SJCRH30 (cell line): ENCODE measurements around the gene STXBP5. TPM values are rescaled to one million over a fixed set of nuclear protein-coding genes. Genes with fewer than 3 reads are reported as not detected.

Experiments
- DNase-seq, 2 experiments: peaks; one replicate each; pipeline ENCODE4 v3.0.0-alpha.2; 2015 to 2020
- H3K27ac ChIP-seq: fragments of 250-450 bp; sonication (Bioruptor Pico); 2 replicates; pipeline ENCODE4 v1.5.1; 2020; ENCODE audit warnings: mild to moderate bottlenecking, moderate library complexity
- H3K27me3 ChIP-seq: fragments of 250-450 bp; sonication (Bioruptor Pico); 2 replicates; pipeline ENCODE4 v1.5.1; 2020; ENCODE audit warnings: mild to moderate bottlenecking, moderate library complexity
- H3K36me3 ChIP-seq: fragments of 250-450 bp; sonication (Bioruptor Pico); 2 replicates; pipeline ENCODE4 v1.5.1; 2020; ENCODE audit warnings: mild to moderate bottlenecking, moderate library complexity
- H3K4me1 ChIP-seq: fragments of 250-450 bp; sonication (Bioruptor Pico); 2 replicates; pipeline ENCODE4 v1.5.1; 2020; ENCODE audit warnings: mild to moderate bottlenecking, moderate library complexity
- H3K4me3 ChIP-seq: fragments of 250-450 bp; sonication (Bioruptor Pico); 2 replicates; pipeline ENCODE4 v1.5.1; 2020; ENCODE audit warnings: mild to moderate bottlenecking, moderate library complexity
- H3K9me3 ChIP-seq: fragments of 250-450 bp; sonication (Bioruptor Pico); replicated peaks from 2 replicates; pipeline ENCODE4 v1.5.1; 2020; ENCODE audit warnings: mild to moderate bottlenecking, moderate library complexity
- total RNA-seq: library from RNA; depleted of rRNA; stranded (reverse); fragments of >200 nt; shearing (Covaris generic); gene quantifications from 2 replicates; pipeline ENCODE4 v1.2.3, GENCODE V29; 2014

The STXBP5 gene
- total RNA-seq, 1 experiment from 2014 or later: 33.4 TPM

DNA sequence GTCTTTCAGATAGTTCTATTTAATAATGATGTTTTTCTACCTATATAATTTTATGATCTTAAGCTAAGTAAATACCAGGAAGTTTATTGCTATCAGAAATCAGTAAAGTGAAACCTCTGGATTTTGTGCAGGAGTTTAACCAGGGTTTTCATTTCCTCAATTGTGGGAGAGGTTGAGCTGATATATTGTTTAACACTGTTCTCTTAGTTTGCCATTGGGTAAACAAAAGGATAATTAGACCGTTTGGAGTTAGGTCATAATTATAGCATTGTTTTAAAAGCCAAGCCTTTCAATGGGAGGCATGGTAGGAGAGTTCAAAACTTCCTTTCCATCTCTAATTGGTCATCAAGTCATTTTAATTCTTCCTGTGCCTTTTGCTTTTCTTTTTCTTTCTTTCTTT lies 58.7 kb downstream of the STXBP5 start:
- Histone ChIP-seq H3K27me3 (no peaks in the 10 kb centered on the region), H3K9me3 (no peaks in the 10 kb centered on the region), H3K27ac (no peak overlapping the region), H3K36me3 (peaks cover 51% of the 10 kb centered on the region), H3K4me1 (no peaks in the 10 kb centered on the region), H3K4me3 (no peak overlapping the region)
- no peak for DNase-seq

DNA sequence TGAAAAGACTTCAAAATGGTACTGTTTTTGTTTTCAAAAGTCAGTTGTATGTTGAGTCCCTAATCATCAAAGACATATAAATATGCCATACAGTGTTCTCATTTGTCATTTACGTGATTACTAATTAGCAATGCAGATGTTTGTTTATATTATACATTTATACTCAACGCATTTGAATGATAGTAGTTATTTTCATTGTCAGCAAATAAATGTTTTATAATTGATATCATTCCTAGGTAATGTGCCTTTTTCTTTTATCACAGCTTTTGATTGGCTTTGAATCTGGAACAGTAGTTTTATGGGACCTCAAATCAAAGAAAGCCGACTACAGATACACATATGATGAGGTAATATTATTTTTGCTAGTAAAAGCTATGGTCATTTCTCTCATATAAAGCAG lies 62.6 kb downstream of the STXBP5 start:
- no peak for DNase-seq
- no peaks in the 10 kb centered on the region for H3K27me3 ChIP-seq

DNA sequence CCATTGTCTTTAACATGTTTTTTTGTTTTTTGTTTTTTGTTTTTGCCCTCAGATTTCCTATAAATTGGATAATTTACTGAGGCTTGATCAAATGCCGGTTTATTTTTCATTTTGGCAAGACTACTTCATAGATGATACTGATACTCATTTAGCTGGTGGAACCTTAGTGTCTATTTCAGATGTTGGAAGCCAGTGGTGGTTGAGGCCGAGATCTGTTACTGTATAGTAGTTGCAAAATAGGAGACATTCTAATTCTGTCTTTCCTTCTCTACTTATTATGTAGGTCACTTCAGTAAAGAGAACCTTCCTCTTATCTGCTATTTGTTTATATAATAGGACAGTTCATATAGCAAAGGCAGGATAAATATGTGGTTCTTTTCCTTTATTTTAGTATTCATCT lies 63.4 kb downstream of the STXBP5 start:
- no peaks in the 10 kb centered on the region for H3K4me1 ChIP-seq
- no peaks in the 10 kb centered on the region for H3K27me3 ChIP-seq
- DNase-seq: no peak
- H3K9me3 ChIP-seq: no peaks in the 10 kb centered on the region
- peaks cover 50% of the 10 kb centered on the region for H3K36me3 ChIP-seq
- no peak overlapping the region for H3K4me3 ChIP-seq
- H3K27ac ChIP-seq: no peak overlapping the region

More for the DNA sequence above, 62.6 kb downstream of the STXBP5 start:
- no peak overlapping the region for H3K27ac ChIP-seq
- no peaks in the 10 kb centered on the region for H3K9me3 ChIP-seq
- no peak overlapping the region for H3K4me3 ChIP-seq
- peaks cover 53% of the 10 kb centered on the region for H3K36me3 ChIP-seq
- no peaks in the 10 kb centered on the region for H3K4me1 ChIP-seq

DNA sequence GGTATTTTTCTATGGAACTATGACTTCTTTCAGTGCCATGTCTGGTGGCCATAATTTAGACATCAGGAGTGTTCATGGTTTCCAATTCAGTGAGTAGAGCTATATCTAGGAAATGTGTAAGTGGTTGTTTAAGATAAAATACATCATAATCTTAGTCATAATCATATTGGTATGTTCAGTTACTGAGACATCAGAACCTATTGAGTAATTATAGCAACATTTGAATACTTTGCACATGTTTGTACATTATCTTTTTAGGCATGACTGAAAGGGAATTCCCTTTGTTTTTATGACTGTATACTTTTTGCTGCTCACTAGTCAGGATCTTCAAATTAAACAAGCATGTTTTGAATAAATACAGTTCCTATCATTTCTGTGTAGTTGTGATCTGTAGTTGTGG lies 64.0 kb downstream of the STXBP5 start:
- Histone ChIP-seq H3K4me1 (no peaks in the 10 kb centered on the region), H3K36me3 (peaks cover 52% of the 10 kb centered on the region), H3K4me3 (no peak overlapping the region), H3K9me3 (no peaks in the 10 kb centered on the region), H3K27ac (no peak overlapping the region), H3K27me3 (no peaks in the 10 kb centered on the region)
- DNase-seq: no peak

DNA sequence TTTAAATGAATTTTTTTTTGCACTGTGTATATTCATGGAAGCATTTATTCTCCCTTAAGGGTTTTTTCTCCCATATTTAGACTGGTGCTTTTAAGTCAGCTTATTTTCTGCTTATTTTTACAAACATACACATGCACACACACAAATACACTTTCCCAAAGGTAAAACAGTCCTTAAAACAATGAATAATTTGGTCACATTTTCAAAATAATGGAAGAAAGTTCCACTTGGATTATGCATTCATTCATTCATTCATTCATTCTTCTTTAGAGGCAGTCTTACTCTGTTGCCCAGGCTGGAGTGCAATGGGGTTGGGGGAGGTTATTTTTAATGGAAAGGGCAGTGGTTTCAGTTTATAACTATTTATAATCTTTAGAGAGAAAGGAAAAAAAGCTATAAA lies 69.8 kb downstream of the STXBP5 start:
- Histone ChIP-seq H3K4me1 (no peaks in the 10 kb centered on the region), H3K36me3 (peaks cover 61% of the 10 kb centered on the region), H3K4me3 (no peak overlapping the region), H3K9me3 (no peaks in the 10 kb centered on the region), H3K27me3 (no peaks in the 10 kb centered on the region), H3K27ac (no peak overlapping the region)
- no peak for DNase-seq

DNA sequence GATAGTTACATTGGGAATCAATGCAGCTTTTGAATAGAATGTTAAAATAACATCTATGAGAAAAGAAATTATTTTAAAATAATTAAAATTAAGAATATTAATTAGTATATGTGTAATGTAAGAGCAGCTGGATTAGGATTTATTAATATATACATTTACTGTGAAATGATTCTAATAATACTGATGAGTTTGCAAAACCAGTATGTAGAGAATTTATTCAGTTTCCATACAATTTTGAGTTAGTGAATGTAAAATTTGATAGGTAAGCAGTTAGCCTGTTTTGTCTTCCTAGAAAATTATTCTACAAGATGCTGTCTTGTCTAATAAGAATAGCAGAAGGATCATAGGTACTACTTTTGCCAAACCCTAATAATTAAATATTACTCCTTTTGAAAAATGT lies 70.6 kb downstream of the STXBP5 start:
- Histone ChIP-seq H3K4me1 (no peaks in the 10 kb centered on the region), H3K4me3 (no peak overlapping the region), H3K9me3 (no peaks in the 10 kb centered on the region), H3K27ac (no peak overlapping the region), H3K36me3 (peaks cover 62% of the 10 kb centered on the region), H3K27me3 (no peaks in the 10 kb centered on the region)
- no peak for DNase-seq

DNA sequence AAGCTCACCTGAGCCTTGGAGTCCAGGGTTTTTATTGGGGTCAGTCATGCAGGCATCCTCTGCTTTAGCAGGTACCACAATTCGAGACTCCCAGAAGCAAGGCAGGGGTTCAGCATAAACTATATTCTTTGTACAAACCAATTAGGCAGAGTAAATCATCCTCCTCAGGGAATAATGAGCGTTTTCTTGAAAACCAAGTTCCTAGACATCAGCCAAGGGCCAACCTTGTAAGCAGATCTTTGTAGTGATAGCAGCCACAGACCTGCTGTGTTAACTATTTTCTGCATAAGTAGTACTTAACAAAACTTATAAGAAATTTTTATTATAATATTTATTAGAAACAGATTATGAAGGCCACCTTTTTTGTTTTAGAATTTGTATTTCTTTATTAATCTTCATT lies 74.7 kb downstream of the STXBP5 start:
- Histone ChIP-seq H3K4me1 (no peaks in the 10 kb centered on the region), H3K27me3 (no peaks in the 10 kb centered on the region), H3K36me3 (peaks cover 76% of the 10 kb centered on the region), H3K9me3 (no peaks in the 10 kb centered on the region), H3K4me3 (no peak overlapping the region), H3K27ac (no peak overlapping the region)
- no peak for DNase-seq

DNA sequence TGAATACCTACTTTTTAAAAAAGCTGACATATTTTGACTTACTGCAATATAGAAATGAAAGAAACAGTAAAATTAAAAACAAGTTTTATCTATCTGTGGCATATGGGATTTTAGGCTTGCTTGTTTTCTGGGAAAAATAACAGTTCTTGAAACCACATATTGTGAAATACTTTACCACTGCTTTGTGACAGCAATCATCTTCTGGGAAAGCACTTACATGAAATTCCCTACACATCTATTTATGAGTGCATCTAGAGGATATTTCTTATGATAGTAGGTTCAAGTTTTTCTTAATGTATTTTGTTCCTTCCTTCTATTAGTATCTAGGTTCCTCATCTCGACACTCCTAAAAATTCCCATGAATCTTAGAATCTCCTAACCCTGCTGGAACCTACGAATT lies 75.2 kb downstream of the STXBP5 start:
- Histone ChIP-seq H3K4me3 (no peak overlapping the region), H3K27me3 (no peaks in the 10 kb centered on the region), H3K36me3 (peaks cover 75% of the 10 kb centered on the region), H3K9me3 (no peaks in the 10 kb centered on the region), H3K27ac (no peak overlapping the region), H3K4me1 (no peaks in the 10 kb centered on the region)
- DNase-seq: no peak

DNA sequence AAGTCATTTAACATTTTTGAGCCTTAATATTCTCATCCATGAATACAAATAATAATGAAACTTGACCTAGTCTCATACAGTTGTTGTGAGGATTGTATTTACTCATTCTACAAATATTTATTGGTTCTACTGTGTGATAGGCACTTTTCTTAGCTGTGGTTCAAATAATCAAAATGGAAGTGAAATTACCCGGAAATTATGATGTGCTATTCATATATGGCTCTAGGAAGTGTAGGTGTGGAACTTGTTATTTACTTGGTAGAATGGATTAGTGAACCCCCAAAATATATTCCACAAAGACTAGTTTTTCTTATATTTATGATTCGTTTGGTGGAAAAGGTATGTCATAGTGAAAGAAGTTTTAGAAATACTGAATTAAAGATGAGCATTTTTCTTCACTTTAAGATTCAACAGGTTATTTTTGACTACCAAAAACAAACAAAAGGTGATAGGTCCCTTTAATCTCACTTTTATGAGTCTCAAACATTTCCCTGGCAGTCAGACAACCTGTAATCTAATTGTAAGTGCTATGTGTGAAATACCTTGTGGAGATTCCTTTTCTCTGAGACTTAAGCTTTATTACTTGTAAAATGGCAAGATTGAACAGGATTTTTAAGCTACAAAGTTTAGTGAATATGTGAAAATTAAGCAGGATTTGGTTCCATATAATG lies 77.8 kb downstream of the STXBP5 start:
- Histone ChIP-seq H3K36me3 (peaks cover 68% of the 10 kb centered on the region), H3K4me3 (no peak overlapping the region), H3K4me1 (no peaks in the 10 kb centered on the region), H3K27me3 (no peaks in the 10 kb centered on the region), H3K27ac (no peak overlapping the region), H3K9me3 (no peaks in the 10 kb centered on the region)
- DNase-seq: no peak

DNA sequence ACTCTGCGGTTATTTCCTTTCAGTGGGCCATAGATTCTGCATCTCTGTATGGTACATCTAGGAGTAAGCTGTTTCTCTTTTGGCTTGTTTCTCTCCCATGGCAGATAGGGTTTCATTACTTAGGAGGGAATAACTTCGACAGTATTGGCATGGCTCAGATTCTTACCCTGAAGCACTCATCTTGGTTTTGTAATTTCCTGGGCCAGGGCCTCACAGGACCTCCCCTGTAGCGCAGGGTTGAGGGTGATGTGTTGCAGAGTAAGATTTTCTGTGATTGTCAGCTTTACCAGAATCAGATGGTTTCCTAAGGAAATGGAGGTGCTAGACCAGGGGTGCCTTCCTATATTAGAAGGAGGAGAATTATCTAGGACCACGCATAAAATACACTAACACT lies 78.3 kb downstream of the STXBP5 start:
- no peak overlapping the region for H3K4me3 ChIP-seq

DNA sequence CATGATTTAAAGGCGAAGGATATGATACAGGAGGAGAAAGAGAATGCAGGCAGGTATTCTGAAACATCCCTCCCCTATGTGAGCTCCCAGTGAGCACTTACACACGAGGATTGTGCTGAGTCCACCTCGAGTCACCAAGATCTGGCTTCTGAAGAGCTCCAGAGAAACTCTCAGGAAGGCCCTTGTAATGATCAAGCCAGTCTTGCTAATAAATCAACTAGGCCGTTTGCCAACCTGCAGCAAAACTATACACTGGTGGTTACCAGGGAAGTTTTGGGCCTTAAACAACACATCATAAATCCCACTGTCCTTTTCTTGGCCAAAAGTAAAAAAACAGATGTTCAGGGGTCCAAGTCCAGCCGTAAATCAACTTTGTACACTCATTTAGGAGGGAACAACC lies 79.2 kb downstream of the STXBP5 start:
- Histone ChIP-seq H3K4me1 (no peaks in the 10 kb centered on the region), H3K36me3 (peaks cover 62% of the 10 kb centered on the region), H3K9me3 (no peaks in the 10 kb centered on the region), H3K27ac (no peak overlapping the region), H3K4me3 (no peak overlapping the region), H3K27me3 (no peaks in the 10 kb centered on the region)
- no peak for DNase-seq

More for the DNA sequence above, 78.3 kb downstream of the STXBP5 start:
- Histone ChIP-seq H3K27me3 (no peaks in the 10 kb centered on the region), H3K36me3 (peaks cover 66% of the 10 kb centered on the region), H3K9me3 (no peaks in the 10 kb centered on the region), H3K4me1 (no peaks in the 10 kb centered on the region), H3K27ac (no peak overlapping the region)
- no peak for DNase-seq

DNA sequence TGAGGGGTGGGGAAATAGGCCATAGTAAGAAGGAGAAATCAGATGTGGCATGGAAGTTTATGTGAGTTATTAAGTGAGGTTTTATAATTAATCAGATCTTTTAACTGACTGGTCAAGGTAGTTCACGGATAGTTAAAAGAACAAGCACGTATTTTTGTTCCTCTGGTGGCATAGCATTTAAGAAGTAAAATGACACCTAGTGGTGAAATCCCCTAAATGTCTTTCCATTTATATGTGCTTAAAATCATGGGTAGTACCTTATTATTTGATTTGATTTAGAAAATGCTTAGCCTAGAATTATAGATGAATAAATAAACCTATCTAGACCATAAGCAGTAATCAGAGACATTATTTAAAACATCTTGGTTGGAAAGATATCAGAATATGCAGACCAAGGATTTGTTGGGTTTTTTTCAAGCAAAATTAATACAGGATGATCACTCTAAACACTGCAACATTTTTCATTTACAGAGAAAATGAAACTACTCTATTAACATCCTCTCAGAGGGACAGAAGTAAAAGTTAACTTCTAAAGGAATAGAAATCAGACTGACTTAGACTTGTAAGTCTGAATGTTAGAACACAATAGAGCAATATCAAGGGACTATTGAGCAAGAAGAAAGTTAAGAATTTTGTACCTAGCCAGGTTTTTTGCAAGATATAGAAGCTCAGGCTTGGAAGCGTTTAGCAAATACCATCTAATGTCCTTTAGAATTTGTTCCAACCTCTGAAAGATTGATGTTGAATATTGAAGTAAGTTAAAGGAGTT lies 81.1 kb downstream of the STXBP5 start:
- Histone ChIP-seq H3K27me3 (no peaks in the 10 kb centered on the region), H3K4me3 (no peak overlapping the region), H3K27ac (no peak overlapping the region), H3K36me3 (peaks cover 59% of the 10 kb centered on the region), H3K9me3 (no peaks in the 10 kb centered on the region), H3K4me1 (no peaks in the 10 kb centered on the region)
- peak in 1 of 2 experiments; percentile 35 for DNase-seq

DNA sequence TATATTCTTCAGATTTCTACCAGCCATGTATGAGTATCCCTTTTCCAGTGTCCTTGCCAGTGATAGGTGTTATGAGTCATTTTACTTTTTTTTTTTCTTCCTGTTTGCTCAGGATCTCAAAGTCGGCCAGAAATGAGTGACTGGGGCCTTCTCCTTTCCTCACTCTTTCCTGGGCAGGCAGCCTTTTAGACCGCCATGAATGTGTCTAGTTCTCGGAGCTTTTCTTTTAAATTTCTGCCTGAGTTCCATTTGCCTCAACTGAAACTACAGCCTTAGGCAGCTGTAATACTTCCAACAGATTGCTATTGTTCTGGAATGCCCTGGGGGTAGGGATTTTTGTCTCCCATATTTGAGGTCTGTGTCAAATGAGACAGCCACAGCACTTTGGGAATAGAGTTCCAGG lies 83.7 kb downstream of the STXBP5 start:
- no peaks in the 10 kb centered on the region for H3K27me3 ChIP-seq
- H3K27ac ChIP-seq: no peak overlapping the region
- H3K4me3 ChIP-seq: no peak overlapping the region
- H3K4me1 ChIP-seq: no peaks in the 10 kb centered on the region
- peaks cover 53% of the 10 kb centered on the region for H3K36me3 ChIP-seq
- H3K9me3 ChIP-seq: no peaks in the 10 kb centered on the region
- DNase-seq: peak; percentile 44 to 66

DNA sequence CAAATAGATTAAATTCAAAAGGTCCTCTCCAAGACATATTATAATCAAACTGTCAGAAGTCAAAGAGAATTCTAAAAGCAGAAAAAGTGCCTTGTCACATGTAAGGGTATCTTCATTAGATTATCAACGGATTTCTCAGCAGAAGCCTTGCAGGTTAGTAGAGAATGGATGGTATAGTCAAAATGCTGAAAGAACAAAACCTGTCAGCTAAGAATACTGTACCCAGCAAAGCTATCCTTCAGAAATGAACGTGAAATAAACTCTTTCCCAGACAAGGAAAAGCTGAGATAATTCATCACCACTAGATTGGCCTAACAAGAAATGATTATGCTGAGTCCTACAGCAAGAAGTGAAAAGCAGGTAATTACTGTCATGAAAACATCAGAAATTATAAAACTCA lies 92.9 kb downstream of the STXBP5 start:
- peaks cover 82% of the 10 kb centered on the region for H3K36me3 ChIP-seq
- peaks cover 6% of the 10 kb centered on the region; the same call in 1 of the 2 replicates for H3K9me3 ChIP-seq
- H3K4me3 ChIP-seq: no peak overlapping the region
- no peak overlapping the region for H3K27ac ChIP-seq
- peak in 1 of 2 experiments; percentile 5 for DNase-seq
- H3K4me1 ChIP-seq: no peaks in the 10 kb centered on the region
- H3K27me3 ChIP-seq: no peaks in the 10 kb centered on the region

DNA sequence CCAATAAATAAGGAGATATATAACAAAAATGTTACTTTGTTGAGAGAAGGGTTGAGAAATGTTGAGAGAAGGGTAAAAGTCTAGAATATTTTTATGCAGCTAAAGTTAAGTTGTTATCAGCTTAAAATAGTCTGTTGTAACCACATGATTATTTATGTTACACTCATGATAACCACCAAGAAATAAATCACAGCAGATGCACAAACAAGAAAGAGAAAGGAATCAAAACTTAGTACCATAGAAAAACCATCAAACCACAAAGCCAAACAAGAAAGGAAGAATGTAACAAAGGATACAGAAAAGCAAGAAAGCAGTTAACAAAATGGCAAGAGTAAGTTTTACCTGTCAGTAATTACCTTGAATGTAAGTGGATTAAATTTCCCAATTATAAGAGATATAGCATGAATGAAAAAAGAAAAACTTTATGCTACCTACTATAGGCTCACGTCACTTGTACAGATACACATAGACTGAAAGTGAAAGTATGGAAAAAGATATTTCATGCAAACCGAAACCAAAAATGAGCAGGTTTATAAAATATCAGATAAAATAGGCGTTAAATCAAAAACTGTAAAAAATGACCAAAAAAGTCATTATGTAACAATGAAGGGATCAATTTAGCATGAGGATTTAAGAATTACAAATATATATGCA lies 93.6 kb downstream of the STXBP5 start:
- H3K36me3 ChIP-seq: peaks cover 84% of the 10 kb centered on the region
- H3K27ac ChIP-seq: no peak overlapping the region
- H3K9me3 ChIP-seq: peaks cover 6% of the 10 kb centered on the region; the same call in 1 of the 2 replicates
- H3K27me3 ChIP-seq: no peaks in the 10 kb centered on the region
- H3K4me3 ChIP-seq: no peak overlapping the region
- H3K4me1 ChIP-seq: no peaks in the 10 kb centered on the region
- DNase-seq: no peak
